Activated T-helper 1 cell treated with Interleukin-2 at 50 U/mL for 16 hours (primary cell): ENCODE measurements around the gene COL5A1.
"Not testable (repeated sequence)": the region's sequence is repeated elsewhere in the genome, so short reads cannot be mapped to it uniquely, and the experiment has no call there.

Experiments
- DNase-seq: peaks from one replicate; pipeline ENCODE4 v3.0.0-alpha.2; 2020; ENCODE audit warnings: low read depth

The COL5A1 gene

GRCh38 chr9:134838651-134839454 is 197.2 kb downstream of the COL5A1 start:
- no peak for DNase-seq

- no peak for DNase-seq
Observed at GRCh38 chr9:134839455-134840125, 198.0 kb downstream of the COL5A1 start.

GRCh38 chr9:134840511-134840910 is 198.9 kb downstream of the COL5A1 start:
- no peak for DNase-seq

GRCh38 chr9:134841180-134841904 is 199.7 kb downstream of the COL5A1 start:
- no peak for DNase-seq

- DNase-seq = no peak
Observed at GRCh38 chr9:134842321-134842720, 200.7 kb downstream of the COL5A1 start.

- DNase-seq = no peak
Observed at GRCh38 chr9:134843740-134844139, 202.1 kb downstream of the COL5A1 start.

GRCh38 chr9:134844821-134845220 is 203.2 kb downstream of the COL5A1 start:
- DNase-seq = no peak

- no peak for DNase-seq
Observed at GRCh38 chr9:134846187-134846586, 204.6 kb downstream of the COL5A1 start.

- no peak for DNase-seq
Observed at GRCh38 chr9:134846699-134847098, 205.1 kb downstream of the COL5A1 start.

GRCh38 chr9:134847138-134847537 is 205.5 kb downstream of the COL5A1 start:
- DNase-seq = no peak

- no peak for DNase-seq
Observed at GRCh38 chr9:134847752-134848432, 206.3 kb downstream of the COL5A1 start.

GRCh38 chr9:134848504-134848903 is 206.9 kb downstream of the COL5A1 start:
- no peak for DNase-seq

- DNase-seq = no peak
Observed at GRCh38 chr9:134850611-134851010, 209.0 kb downstream of the COL5A1 start.

GRCh38 chr9:134851020-134851419 is 209.4 kb downstream of the COL5A1 start:
- no peak for DNase-seq

GRCh38 chr9:134852906-134853654 is 211.5 kb downstream of the COL5A1 start:
- DNase-seq = no peak

- no peak for DNase-seq
Observed at GRCh38 chr9:134853893-134854292, 212.3 kb downstream of the COL5A1 start.

GRCh38 chr9:134854541-134854981 is 213.0 kb downstream of the COL5A1 start:
- no peak for DNase-seq

- DNase-seq = no peak
Observed at GRCh38 chr9:134855231-134855899, 213.8 kb downstream of the COL5A1 start.

- DNase-seq = no peak
Observed at GRCh38 chr9:134855900-134856377, 214.3 kb downstream of the COL5A1 start.

GRCh38 chr9:134857451-134857850 is 215.8 kb downstream of the COL5A1 start:
- not testable (repeated sequence) for DNase-seq
